Activated CD4-positive, alpha-beta T cell treated with anti-CD3 and anti-CD28 coated beads, Interleukin-2, amount 10 ng/mL, durations not matched to agents 24 days and 14 days (primary cell): ENCODE measurements around the gene ACOT7. TPM values are rescaled to one million over a fixed set of nuclear protein-coding genes. Genes with fewer than 3 reads are reported as not detected.
"Not testable (repeated sequence)": the region's sequence is repeated elsewhere in the genome, so short reads cannot be mapped to it uniquely, and the experiment has no call there.

Source experiments
- DNase-seq: peaks from one replicate; pipeline ENCODE4 v3.0.0; 2022
- H3K27ac Mint-ChIP-seq: one replicate; pipeline ENCODE4 v1.8.0; 2022; ENCODE audit warnings: mild to moderate bottlenecking, mixed read lengths
- H3K27me3 Mint-ChIP-seq: one replicate; pipeline ENCODE4 v1.8.0; 2022; ENCODE audit warnings: mixed read lengths
- H3K36me3 Mint-ChIP-seq: one replicate; pipeline ENCODE4 v1.8.0; 2022; ENCODE audit warnings: low read depth, mild to moderate bottlenecking, mixed read lengths
- H3K4me1 Mint-ChIP-seq: one replicate; pipeline ENCODE4 v1.8.0; 2021; ENCODE audit warnings: mixed read lengths
- H3K4me3 Mint-ChIP-seq: one replicate; pipeline ENCODE4 v1.8.0; 2022; ENCODE audit warnings: mild to moderate bottlenecking, moderate library complexity, mixed read lengths
- H3K9me3 Mint-ChIP-seq: one replicate; pipeline ENCODE4 v1.8.0; 2021; ENCODE audit warnings: mixed read lengths
- intact Hi-C: fragments of 100-400 bp; cut with micrococcal nuclease; formaldehyde crosslinking; loops from one replicate; pipeline ENCODE4 v1.15.1; 2023
- total RNA-seq: library from RNA; stranded (reverse); gene quantifications from 2 replicates; pipeline ENCODE4 v1.2.3, GENCODE V29; 2022

Gene ACOT7
- total RNA-seq, 1 donor from 2014 or later: 133 TPM

GRCh38 chr1:6328091-6328490, 65.5 kb downstream of the ACOT7 start:
- peaks cover 8% of the 10 kb centered on the region for H3K36me3 Mint-ChIP-seq
- H3K4me1 Mint-ChIP-seq: no peaks in the 10 kb centered on the region
- no peaks in the 10 kb centered on the region for H3K9me3 Mint-ChIP-seq
- no peak overlapping the region for H3K4me3 Mint-ChIP-seq
- no peaks in the 10 kb centered on the region for H3K27me3 Mint-ChIP-seq
- H3K27ac Mint-ChIP-seq: no peak overlapping the region
- intact Hi-C loops: no loop called here
- DNase-seq: no peak

- Mint-ChIP-seq H3K4me3 (no peak overlapping the region), H3K4me1 (no peaks in the 10 kb centered on the region), H3K36me3 (peaks cover 5% of the 10 kb centered on the region), H3K9me3 (no peaks in the 10 kb centered on the region), H3K27ac (no peak overlapping the region), H3K27me3 (no peaks in the 10 kb centered on the region)
- intact Hi-C loops: no loop called here
- DNase-seq: no peak
These were observed 68.1 kb downstream of the ACOT7 start for GRCh38 chr1:6325482-6325881.

GRCh38 chr1:6322161-6322560, 71.4 kb downstream of the ACOT7 start:
- intact Hi-C loops: no loop called here
- no peak for DNase-seq
- no peaks in the 10 kb centered on the region for H3K27me3 Mint-ChIP-seq
- H3K27ac Mint-ChIP-seq: no peak overlapping the region
- H3K36me3 Mint-ChIP-seq: peaks cover 5% of the 10 kb centered on the region
- no peaks in the 10 kb centered on the region for H3K4me1 Mint-ChIP-seq
- H3K4me3 Mint-ChIP-seq: no peak overlapping the region
- no peaks in the 10 kb centered on the region for H3K9me3 Mint-ChIP-seq

GRCh38 chr1:6321205-6321604, 72.4 kb downstream of the ACOT7 start:
- Mint-ChIP-seq H3K9me3 (no peaks in the 10 kb centered on the region), H3K27me3 (no peaks in the 10 kb centered on the region), H3K4me3 (no peak overlapping the region), H3K36me3 (peaks cover 5% of the 10 kb centered on the region), H3K4me1 (no peaks in the 10 kb centered on the region), H3K27ac (no peak overlapping the region)
- DNase-seq: no peak
- intact Hi-C loops: no loop called here

- H3K27ac Mint-ChIP-seq: no peak overlapping the region
- intact Hi-C loops: no loop called here
- no peak overlapping the region for H3K4me3 Mint-ChIP-seq
- no peaks in the 10 kb centered on the region for H3K9me3 Mint-ChIP-seq
- peaks cover 5% of the 10 kb centered on the region for H3K36me3 Mint-ChIP-seq
- H3K27me3 Mint-ChIP-seq: no peaks in the 10 kb centered on the region
- no peaks in the 10 kb centered on the region for H3K4me1 Mint-ChIP-seq
- DNase-seq: no peak
These were observed 76.3 kb downstream of the ACOT7 start for GRCh38 chr1:6317098-6317760.

DNA sequence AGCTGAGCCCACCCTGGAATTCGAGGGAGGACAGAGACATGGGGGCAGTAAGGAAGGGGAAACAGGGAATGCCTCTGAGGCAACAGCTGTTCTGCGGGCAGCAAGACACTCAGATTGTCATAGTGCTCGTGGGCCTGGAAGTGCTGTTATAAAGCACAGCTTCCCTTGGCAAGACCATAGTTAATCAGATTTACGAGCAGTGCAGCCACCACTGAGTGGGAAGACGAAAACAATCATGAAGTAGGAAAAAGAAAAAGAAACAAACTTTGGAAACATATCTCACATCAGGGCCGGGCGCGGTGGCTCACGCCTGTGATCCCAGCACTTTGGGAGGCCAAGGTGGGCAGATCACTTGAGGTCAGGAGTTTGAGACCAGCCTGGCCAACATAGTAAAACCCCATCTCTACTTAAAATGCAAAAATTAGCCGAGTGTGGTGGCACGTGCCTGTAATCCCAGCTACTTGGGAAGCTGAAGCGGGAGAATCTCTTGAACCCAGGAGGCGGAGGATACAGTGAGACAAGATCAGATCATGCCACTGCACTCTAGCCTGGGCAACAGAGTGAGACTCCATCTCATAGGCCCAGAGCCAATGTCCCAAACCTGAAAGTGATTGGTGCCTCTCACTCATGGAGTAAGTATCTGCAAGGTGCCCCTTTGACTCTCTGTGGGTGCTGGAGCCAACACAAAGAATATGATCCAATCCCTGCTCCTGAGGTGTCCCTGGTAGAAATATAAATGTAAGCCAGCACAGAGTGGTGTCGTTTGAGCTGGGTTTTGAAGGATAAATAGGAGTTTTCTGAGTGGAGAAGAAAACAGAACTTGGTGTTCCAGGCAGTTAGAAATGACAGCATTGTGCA, 77.1 kb downstream of the ACOT7 start:
- Mint-ChIP-seq H3K9me3 (no peaks in the 10 kb centered on the region), H3K4me3 (no peak overlapping the region), H3K36me3 (peaks cover 5% of the 10 kb centered on the region), H3K27ac (peak overlapping the region; percentile 6), H3K27me3 (no peaks in the 10 kb centered on the region), H3K4me1 (no peaks in the 10 kb centered on the region)
- intact Hi-C loops: no loop called here
- no peak for DNase-seq

DNA sequence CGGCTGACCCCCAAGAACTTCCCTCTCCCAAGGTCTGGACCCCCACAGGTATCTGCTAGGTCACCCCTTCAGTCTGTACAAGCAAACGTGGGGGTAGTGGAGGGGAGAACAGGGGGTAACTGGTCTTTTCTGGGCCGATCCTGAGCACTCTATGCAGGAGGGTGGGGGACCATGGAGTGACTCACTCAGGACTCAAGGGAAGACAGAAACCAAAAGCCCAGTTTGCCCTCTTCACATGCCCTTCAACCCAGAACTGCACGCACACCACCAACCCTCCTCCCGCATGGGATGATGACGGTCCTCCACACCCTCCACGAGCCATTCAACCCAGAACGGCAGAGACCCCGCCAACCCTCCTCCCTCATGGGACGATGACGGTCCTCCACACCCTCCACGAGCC, 79.1 kb downstream of the ACOT7 start:
- DNase-seq: no peak
- H3K4me1 Mint-ChIP-seq: no peaks in the 10 kb centered on the region
- H3K9me3 Mint-ChIP-seq: no peaks in the 10 kb centered on the region
- intact Hi-C loops: no loop called here
- no peaks in the 10 kb centered on the region for H3K27me3 Mint-ChIP-seq
- H3K4me3 Mint-ChIP-seq: no peak overlapping the region
- peaks cover 11% of the 10 kb centered on the region for H3K36me3 Mint-ChIP-seq
- H3K27ac Mint-ChIP-seq: no peak overlapping the region

DNA sequence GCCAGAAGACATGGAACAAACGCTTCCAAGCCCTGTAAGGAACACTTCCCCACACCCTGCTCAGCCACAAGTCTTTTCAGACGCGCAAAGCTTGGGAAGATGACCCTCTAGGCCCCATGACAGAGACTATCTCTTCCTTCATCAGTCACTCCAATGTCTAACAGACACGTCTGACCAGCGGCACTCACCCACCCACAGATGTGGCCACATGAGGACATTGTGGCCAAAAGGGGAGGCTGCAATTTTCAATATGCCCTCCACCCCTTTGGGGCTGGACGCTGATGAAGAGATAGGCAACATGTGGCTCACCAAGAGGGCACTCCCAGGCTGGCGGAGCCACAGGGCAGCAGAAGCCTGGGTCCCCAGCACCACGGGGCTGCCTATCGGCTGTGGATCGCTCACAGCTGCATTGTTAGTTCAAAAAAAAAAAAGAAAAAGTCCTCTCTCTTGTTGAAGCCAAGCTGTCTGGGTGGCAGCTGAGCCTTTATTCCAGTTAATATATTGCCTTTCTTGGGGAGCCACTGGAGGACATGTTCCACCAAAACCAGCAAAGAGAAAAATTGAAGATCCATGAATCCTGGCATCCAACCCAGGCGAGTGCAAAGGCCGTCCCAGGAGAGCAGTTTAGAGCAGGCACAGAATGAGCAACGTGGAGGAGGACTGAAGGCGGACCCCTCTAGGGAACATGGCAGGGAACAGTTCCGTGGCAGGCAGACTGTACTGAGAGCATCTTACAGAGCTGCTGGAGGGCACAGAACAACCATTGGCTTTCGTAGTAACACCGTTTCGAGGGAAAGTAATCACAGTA, 80.0 kb downstream of the ACOT7 start:
- DNase-seq: no peak
- H3K9me3 Mint-ChIP-seq: no peaks in the 10 kb centered on the region
- intact Hi-C loops: no loop called here
- H3K27me3 Mint-ChIP-seq: no peaks in the 10 kb centered on the region
- no peak overlapping the region for H3K27ac Mint-ChIP-seq
- peaks cover 13% of the 10 kb centered on the region for H3K36me3 Mint-ChIP-seq
- H3K4me3 Mint-ChIP-seq: no peak overlapping the region
- H3K4me1 Mint-ChIP-seq: no peaks in the 10 kb centered on the region

GRCh38 chr1:6310116-6310848, 83.3 kb downstream of the ACOT7 start:
- peaks cover 3% of the 10 kb centered on the region for H3K9me3 Mint-ChIP-seq
- H3K4me1 Mint-ChIP-seq: no peaks in the 10 kb centered on the region
- no peak overlapping the region for H3K4me3 Mint-ChIP-seq
- no peak overlapping the region for H3K27ac Mint-ChIP-seq
- H3K27me3 Mint-ChIP-seq: no peaks in the 10 kb centered on the region
- intact Hi-C loops: no loop called here
- peaks cover 22% of the 10 kb centered on the region for H3K36me3 Mint-ChIP-seq
- DNase-seq: no peak

DNA sequence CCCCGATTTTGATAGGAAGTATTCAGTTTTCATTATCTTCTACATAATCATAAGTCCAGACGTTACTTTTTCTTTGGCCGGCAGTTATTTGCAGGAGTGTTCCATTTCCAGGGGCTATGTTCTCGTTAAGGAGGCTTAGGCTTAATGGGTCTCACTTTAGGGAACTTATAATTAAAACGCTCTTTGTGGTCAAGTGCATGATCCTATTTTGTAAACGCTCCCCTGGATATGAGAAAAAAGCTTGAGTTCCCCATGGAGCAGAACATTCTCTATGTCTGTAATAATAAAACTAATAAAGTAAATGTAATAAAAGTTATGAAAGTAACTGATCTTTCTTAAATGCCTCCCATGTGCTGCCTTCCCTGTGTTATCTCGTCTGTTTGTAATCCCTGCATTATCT, 84.0 kb downstream of the ACOT7 start:
- H3K27ac Mint-ChIP-seq: no peak overlapping the region
- no peak for DNase-seq
- no peaks in the 10 kb centered on the region for H3K4me1 Mint-ChIP-seq
- H3K4me3 Mint-ChIP-seq: no peak overlapping the region
- intact Hi-C loops: no loop called here
- no peaks in the 10 kb centered on the region for H3K27me3 Mint-ChIP-seq
- peaks cover 22% of the 10 kb centered on the region for H3K36me3 Mint-ChIP-seq
- H3K9me3 Mint-ChIP-seq: peaks cover 3% of the 10 kb centered on the region

DNA sequence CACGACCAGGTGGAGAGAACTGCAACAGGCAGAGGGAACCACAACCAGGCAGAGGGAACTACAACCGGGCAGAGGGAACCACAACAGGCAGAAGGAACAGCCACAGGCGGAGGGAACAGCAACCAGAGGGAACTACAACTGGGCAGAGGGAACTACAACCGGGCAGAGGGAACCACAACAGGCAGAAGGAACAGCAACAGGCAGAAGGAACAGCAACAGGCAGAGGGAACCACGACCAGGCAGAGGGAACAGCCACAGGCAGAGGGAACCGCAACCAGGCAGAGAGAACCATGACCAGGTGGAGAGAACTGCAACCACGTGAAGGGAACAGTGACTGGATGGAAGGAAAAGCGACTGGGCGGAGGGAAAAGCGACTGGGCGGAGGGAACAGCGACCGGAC, 85.1 kb downstream of the ACOT7 start:
- no peak overlapping the region for H3K27ac Mint-ChIP-seq
- H3K9me3 Mint-ChIP-seq: peaks cover 3% of the 10 kb centered on the region
- H3K27me3 Mint-ChIP-seq: no peaks in the 10 kb centered on the region
- no peak for DNase-seq
- H3K4me1 Mint-ChIP-seq: no peaks in the 10 kb centered on the region
- H3K36me3 Mint-ChIP-seq: peaks cover 22% of the 10 kb centered on the region
- no peak overlapping the region for H3K4me3 Mint-ChIP-seq
- intact Hi-C loops: no loop called here

- DNase-seq, H3K4me3 Mint-ChIP-seq, H3K27me3 Mint-ChIP-seq, H3K4me1 Mint-ChIP-seq, H3K9me3 Mint-ChIP-seq, intact Hi-C loops, H3K27ac Mint-ChIP-seq: not testable (repeated sequence)
- H3K36me3 Mint-ChIP-seq: peaks cover 22% of the 10 kb centered on the region
These were observed 85.9 kb downstream of the ACOT7 start for GRCh38 chr1:6307682-6308081.

DNA sequence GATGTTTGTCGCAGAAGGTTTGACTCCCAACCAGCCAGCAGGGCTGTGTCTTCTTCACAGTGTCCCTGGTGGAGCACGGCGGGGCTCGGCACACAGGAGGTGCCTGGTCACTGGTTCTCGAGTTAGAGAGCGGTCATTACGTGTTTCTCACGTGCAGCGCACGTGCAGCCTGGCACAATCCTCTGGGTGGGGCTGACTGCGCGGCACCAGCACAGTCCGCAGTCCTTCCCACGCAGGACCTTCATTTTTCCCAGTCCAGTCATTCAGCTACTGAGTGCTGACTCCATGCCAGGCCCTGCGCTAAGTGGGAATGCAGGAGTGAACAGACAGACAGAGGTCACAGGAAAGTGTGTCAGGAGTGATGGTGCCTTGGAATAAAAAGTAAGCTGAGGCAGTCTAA, 86.5 kb downstream of the ACOT7 start:
- peaks cover 22% of the 10 kb centered on the region for H3K36me3 Mint-ChIP-seq
- H3K9me3 Mint-ChIP-seq: peaks cover 3% of the 10 kb centered on the region
- H3K4me3 Mint-ChIP-seq: no peak overlapping the region
- H3K27me3 Mint-ChIP-seq: no peaks in the 10 kb centered on the region
- no peaks in the 10 kb centered on the region for H3K4me1 Mint-ChIP-seq
- no peak for DNase-seq
- no peak overlapping the region for H3K27ac Mint-ChIP-seq
- intact Hi-C loops: no loop called here
